Peyer's patch (tissue), 4 donors: ENCODE measurements around the gene MED8. TPM values are rescaled to one million over a fixed set of nuclear protein-coding genes. Genes with fewer than 3 reads are reported as not detected.

Source experiments
- DNase-seq, 3 donors: peaks; one replicate each; pipeline ENCODE4 v3.0.0-alpha.2; 2017 to 2019
- H3K27ac ChIP-seq, 4 donors: fragments of 200-600 bp; sonication (generic); one replicate each; pipeline ENCODE4 v1.5.1; 2016 to 2019
- H3K27me3 ChIP-seq, 2 donors: fragments of 200-600 bp; sonication (generic); one replicate each; pipeline ENCODE4 v1.5.1; 2019
- H3K36me3 ChIP-seq, 3 donors: fragments of 200-600 bp; sonication (generic); one replicate each; pipeline ENCODE4 v1.5.1; 2016 to 2019
- H3K4me1 ChIP-seq, 4 donors: fragments of 200-600 bp; sonication (generic); one replicate each; pipeline ENCODE4 v1.5.1; 2016 to 2019
- H3K4me3 ChIP-seq, 4 donors: fragments of 200-600 bp; sonication (generic); 1 replicate in 3 of 4; 2 replicates in 1 of 4; pipeline ENCODE4 v1.5.1; 2016 to 2019; ENCODE audit warnings: mild to moderate bottlenecking in 1 of 4
- H3K9me3 ChIP-seq, 4 donors: fragments of 200-600 bp; sonication (generic); one replicate each; pipeline ENCODE4 v1.5.1; 2016 to 2019; ENCODE audit warnings: mild to moderate bottlenecking in 1 of 4
- POLR2A ChIP-seq, 2 donors: fragments of 450-650 bp; IDR thresholded peaks; one replicate each; pipeline ENCODE4 v1.5.1; 2017; ENCODE audit warnings: antibody characterized with exemption in 2 of 2, mild to moderate bottlenecking in 2 of 2, moderate library complexity in 2 of 2
- total RNA-seq, 4 donors: library from RNA; depleted of rRNA; stranded (reverse); fragments of >200 nt; gene quantifications; one replicate each; pipeline ENCODE4 v1.1.0, GENCODE V29; 2016
- TF ChIP-seq, protein P1 (sequence below), 6 experiments: fragments of 450-650 bp in 4 of 6; fragments of 200-600 bp in 2 of 6; sonication (generic) in 1 of 6; IDR thresholded peaks; one replicate each; pipeline ENCODE4 v1.5.1; 2017 to 2019; ENCODE audit warnings: antibody characterized with exemption in 6 of 6, mild to moderate bottlenecking in 3 of 6, moderate library complexity in 1 of 6

Gene MED8
- total RNA-seq, 4 donors from 2014 or later, result 36.1 to 58.6 (median 38.7) TPM

- H3K27ac ChIP-seq, result no peak overlapping the region
Measured at GRCh38 chr1:43398227-43398626, 8.6 kb upstream of the MED8 start.

GRCh38 chr1:43396059-43396458 lies 6.5 kb upstream of the MED8 start:
- Histone ChIP-seq H3K27ac (no peak overlapping the region), H3K27me3 (no peaks in the 10 kb centered on the region), H3K4me3 (no peak overlapping the region), H3K36me3 (peaks cover 0 to 9% (median 0%) of the 10 kb centered on the region in 3 donors), H3K9me3 (no peaks in the 10 kb centered on the region), H3K4me1 (peaks cover 0 to 2% (median 0%) of the 10 kb centered on the region in 4 donors)
- DNase-seq, result no peak
- TF ChIP-seq, protein P1, sequence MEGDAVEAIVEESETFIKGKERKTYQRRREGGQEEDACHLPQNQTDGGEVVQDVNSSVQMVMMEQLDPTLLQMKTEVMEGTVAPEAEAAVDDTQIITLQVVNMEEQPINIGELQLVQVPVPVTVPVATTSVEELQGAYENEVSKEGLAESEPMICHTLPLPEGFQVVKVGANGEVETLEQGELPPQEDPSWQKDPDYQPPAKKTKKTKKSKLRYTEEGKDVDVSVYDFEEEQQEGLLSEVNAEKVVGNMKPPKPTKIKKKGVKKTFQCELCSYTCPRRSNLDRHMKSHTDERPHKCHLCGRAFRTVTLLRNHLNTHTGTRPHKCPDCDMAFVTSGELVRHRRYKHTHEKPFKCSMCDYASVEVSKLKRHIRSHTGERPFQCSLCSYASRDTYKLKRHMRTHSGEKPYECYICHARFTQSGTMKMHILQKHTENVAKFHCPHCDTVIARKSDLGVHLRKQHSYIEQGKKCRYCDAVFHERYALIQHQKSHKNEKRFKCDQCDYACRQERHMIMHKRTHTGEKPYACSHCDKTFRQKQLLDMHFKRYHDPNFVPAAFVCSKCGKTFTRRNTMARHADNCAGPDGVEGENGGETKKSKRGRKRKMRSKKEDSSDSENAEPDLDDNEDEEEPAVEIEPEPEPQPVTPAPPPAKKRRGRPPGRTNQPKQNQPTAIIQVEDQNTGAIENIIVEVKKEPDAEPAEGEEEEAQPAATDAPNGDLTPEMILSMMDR (IDR thresholded peaks at IDR 0.05), result no peak
- TF ChIP-seq POLR2A (IDR thresholded peaks at IDR 0.05), result no peak

More at GRCh38 chr1:43398227-43398626, 8.6 kb upstream of the MED8 start:
- no peak for DNase-seq
- H3K36me3 ChIP-seq, result peaks cover 0 to 14% (median 0%) of the 10 kb centered on the region in 3 donors
- H3K9me3 ChIP-seq, result no peaks in the 10 kb centered on the region
- no peaks in the 10 kb centered on the region for H3K4me1 ChIP-seq
- H3K4me3 ChIP-seq, result no peak overlapping the region
- no peaks in the 10 kb centered on the region for H3K27me3 ChIP-seq
- TF ChIP-seq POLR2A (IDR thresholded peaks at IDR 0.05), result no peak
- TF ChIP-seq, protein P1 (IDR thresholded peaks at IDR 0.05), result no peak

DNA sequence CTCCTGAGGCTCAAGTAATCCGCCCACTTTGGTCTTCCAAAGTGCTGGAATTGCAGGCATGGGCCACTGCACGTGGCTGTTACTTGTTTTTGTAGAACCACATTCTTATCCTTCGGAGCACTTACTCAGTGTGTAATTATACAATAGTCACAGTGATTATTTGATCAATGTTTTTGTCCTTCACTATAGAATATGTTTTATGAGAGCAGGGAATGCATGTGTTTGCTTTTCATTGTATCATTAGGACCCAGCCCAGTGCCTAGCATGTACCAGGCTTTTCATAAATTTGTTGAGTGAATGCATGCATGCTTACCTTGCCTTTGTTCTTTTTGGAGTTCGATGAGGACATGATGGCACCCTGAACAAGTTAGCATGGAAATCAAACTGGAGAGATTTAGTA lies 5.9 kb upstream of the MED8 start:
- Histone ChIP-seq H3K4me1 (peaks cover 0 to 7% (median 0%) of the 10 kb centered on the region in 4 donors), H3K4me3 (no peak overlapping the region), H3K27ac (no peak overlapping the region), H3K36me3 (peaks cover 0 to 9% (median 0%) of the 10 kb centered on the region in 3 donors), H3K27me3 (no peaks in the 10 kb centered on the region), H3K9me3 (no peaks in the 10 kb centered on the region)
- DNase-seq, result no peak
- no peak for TF ChIP-seq POLR2A (IDR thresholded peaks at IDR 0.05)
- TF ChIP-seq, protein P1 (IDR thresholded peaks at IDR 0.05), result no peak

- DNase-seq, result no peak
- Histone ChIP-seq H3K27me3 (no peaks in the 10 kb centered on the region), H3K9me3 (no peaks in the 10 kb centered on the region), H3K4me1 (peaks cover 0 to 21% (median 4%) of the 10 kb centered on the region in 4 donors), H3K36me3 (peaks cover 0 to 9% (median 0%) of the 10 kb centered on the region in 3 donors), H3K27ac (no peak overlapping the region), H3K4me3 (no peak overlapping the region)
- TF ChIP-seq POLR2A (IDR thresholded peaks at IDR 0.05), result no peak
- TF ChIP-seq, protein P1 (IDR thresholded peaks at IDR 0.05), result no peak
Measured at GRCh38 chr1:43392702-43393101, 3.1 kb upstream of the MED8 start.

GRCh38 chr1:43388613-43389012 lies 987 bp downstream of the MED8 start:
- no peaks in the 10 kb centered on the region for H3K9me3 ChIP-seq
- H3K4me3 ChIP-seq, result peak overlapping the region; percentile 79 to 96 (median 92)
- H3K27me3 ChIP-seq, result no peaks in the 10 kb centered on the region
- peaks cover 0 to 37% (median 0%) of the 10 kb centered on the region in 3 donors for H3K36me3 ChIP-seq
- peaks cover 0 to 21% (median 4%) of the 10 kb centered on the region in 4 donors for H3K4me1 ChIP-seq
- H3K27ac ChIP-seq, result no peak overlapping the region
- no peak for TF ChIP-seq POLR2A (IDR thresholded peaks at IDR 0.05)
- TF ChIP-seq, protein P1 (IDR thresholded peaks at IDR 0.05), result no peak
- DNase-seq, result no peak
